DND-41 (cell line): Measurements from ENCODE around the gene DAZAP1.

Source experiments
- CTCF ChIP-seq: IDR thresholded peaks from 2 replicates; pipeline ENCODE4 v1.5.1; 2012; ENCODE audit warnings: borderline replicate concordance, low read length, moderate library complexity, mild to moderate bottlenecking; ENCODE audit not compliant: poor library complexity, severe bottlenecking; ENCODE audit errors: extremely low read depth
- EZH2 ChIP-seq: IDR thresholded peaks from 3 replicates; pipeline ENCODE4 v1.6.1; 2012; ENCODE audit warnings: borderline replicate concordance, low read depth, mild to moderate bottlenecking, moderate library complexity, low read length, inconsistent platforms; ENCODE audit not compliant: severe bottlenecking

- TF ChIP-seq CTCF (no peak), EZH2 (no peak)
Measured at GRCh38 chr19:1393841-1394240, 13.5 kb upstream of the DAZAP1 start.
